GM18951 (cell line): ENCODE data around the gene NPRL2.
"Not testable (repeated sequence)": the region's sequence is repeated elsewhere in the genome, so short reads cannot be mapped to it uniquely, and the experiment has no call there.

ENCODE experiments used
- POLR2A ChIP-seq: IDR thresholded peaks from 4 replicates; pipeline ENCODE4 v1.6.1; 2011; ENCODE audit warnings: mild to moderate bottlenecking; ENCODE audit not compliant: insufficient read length, insufficient read depth; ENCODE audit errors: extremely low read depth
- in situ Hi-C: fragments of 300-500 bp; cut with MboI; formaldehyde crosslinking; loops from one replicate; pipeline ENCODE4 v1.12.0; 2022; ENCODE audit warnings: low sequenced_read_pairs, mixed read lengths, inconsistent platforms; ENCODE audit not compliant: unreplicated experiment

Gene NPRL2

DNA sequence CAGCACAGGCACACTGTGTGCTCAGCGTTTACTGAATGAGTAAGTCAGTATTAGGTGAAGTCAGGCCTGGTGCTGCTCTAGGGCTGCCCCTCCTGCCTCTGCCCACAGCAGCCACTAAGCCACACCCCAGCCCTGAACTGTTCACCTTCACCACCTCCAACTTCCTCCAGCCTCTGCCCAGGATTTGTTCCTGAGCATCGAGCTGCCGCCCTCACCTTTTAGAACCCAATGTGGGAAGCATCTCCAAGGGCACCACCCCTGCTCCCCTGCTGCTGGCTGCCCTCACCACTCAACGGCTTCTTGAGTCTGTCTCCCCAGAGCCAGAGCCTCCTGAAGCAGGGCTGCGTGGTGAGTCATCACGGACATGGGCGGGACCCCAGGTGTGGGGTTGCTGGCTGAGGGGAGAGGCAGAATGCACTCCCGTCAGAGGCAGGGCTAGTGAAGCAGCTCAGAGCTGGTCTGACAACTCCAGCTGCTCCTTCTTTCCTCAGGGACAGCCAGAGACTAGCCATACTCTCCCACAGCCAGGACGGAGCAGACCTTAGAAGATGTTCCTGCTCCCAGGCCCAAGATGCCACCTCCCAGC lies 33.8 kb downstream of the NPRL2 start:
- in situ Hi-C loops: no loop called here
- no peak for TF ChIP-seq POLR2A

DNA sequence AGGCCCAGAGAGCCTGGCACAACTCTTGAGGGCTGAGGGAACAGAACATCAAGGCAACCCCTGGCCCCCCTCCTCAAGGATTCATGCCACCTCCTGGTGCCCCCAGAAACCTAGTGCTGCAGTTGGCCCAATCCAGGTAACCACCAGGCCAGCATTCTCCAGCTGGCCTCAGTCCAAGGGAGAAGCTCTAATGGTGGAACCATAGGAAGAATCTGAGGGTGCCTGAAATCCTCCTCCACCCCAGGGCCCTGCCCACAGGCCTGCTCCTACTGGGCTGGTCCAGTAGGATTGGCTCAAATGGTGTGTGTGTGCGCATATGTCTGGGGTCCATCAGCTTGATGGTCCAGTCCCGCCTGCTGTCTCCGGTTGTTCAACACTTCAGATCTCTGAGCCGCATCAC lies 35.8 kb downstream of the NPRL2 start:
- in situ Hi-C loops: no loop called here
- no peak for TF ChIP-seq POLR2A

DNA sequence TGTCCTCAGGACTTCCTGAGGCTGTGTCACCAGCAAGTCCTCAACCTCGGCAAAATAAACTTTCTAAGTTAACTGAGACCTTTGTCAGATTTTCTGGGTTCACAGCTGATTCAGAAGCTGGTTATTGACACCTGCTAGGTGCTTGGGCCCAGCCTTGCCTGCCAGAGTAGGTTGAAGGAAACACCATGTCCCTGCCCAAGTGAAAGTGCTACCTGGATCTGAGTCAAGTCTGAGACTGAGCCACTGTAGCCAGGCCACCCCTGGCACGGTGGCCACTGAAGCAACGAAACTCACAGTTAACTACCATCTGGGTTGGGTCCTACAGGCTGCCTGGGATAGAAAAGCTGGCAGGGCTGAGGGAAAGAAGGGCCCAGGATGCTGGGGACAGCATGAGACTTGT lies 36.2 kb downstream of the NPRL2 start:
- TF ChIP-seq POLR2A: no peak

GRCh38 chr3:50312041-50312440 lies 38.5 kb downstream of the NPRL2 start:
- in situ Hi-C loops: not testable (repeated sequence)

More for the DNA sequence above, 36.2 kb downstream of the NPRL2 start:
- in situ Hi-C loops: no loop called here

DNA sequence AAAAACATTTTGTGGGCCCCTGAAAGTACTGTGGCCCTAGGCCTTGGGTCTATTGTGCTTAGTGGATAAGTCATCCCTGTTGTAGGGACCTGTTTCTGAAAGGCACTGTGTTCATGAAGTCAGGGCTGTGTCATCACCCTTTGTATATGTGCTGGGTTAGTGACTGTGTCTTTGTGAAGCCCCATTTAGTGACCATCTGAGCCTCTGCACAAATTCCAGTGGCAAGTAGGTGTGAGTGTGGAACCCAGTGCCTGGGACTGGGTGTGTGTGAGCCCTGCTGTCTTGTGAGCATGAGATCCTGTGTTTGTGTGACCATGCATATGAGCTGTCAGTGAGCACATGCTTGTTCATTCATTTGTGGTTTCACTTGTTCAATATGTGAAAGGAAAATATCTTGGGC lies 46.0 kb downstream of the NPRL2 start:
- in situ Hi-C loops: no loop called here
- TF ChIP-seq POLR2A: no peak

- in situ Hi-C loops: no loop called here
- no peak for TF ChIP-seq POLR2A
Measured at GRCh38 chr3:50303013-50303815, 47.4 kb downstream of the NPRL2 start, which contains the start of gene HYAL1. TSS of gene HYAL1 (minus strand) at chr3:50303574. CDS start at chr3:50302956, 618 bp downstream.

GRCh38 chr3:50302095-50303012 lies 48.2 kb downstream of the NPRL2 start:
- in situ Hi-C loops: no loop called here
- TF ChIP-seq POLR2A: no peak

DNA sequence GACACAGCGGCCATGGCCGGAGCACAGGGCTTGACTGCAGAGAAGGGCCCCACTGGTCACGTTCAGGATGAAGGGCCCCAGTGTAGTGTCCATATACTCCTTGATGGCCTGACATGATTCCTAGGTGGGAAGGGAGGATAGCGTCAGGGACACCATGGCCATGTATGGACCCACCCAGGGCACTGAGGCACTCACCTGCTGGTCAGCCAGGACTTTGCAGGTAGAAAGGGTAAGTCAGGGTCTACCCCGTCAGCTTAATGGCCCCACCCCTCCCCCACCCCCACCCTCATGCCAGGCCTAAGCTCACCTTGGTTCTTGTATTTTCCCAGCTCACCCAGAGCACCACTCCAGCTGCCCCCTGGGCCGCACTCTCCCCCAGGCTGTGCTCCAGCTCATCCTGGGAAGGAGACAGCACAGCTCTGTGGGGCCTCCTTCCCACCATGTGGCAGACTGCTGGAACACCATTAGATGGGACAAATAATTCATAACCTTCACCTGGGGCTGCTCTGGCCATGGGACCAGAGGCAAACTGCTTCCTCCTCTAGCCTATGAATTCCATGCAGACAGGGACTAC lies 49.8 kb downstream of the NPRL2 start:
- in situ Hi-C loops: no loop called here
- no peak for TF ChIP-seq POLR2A

DNA sequence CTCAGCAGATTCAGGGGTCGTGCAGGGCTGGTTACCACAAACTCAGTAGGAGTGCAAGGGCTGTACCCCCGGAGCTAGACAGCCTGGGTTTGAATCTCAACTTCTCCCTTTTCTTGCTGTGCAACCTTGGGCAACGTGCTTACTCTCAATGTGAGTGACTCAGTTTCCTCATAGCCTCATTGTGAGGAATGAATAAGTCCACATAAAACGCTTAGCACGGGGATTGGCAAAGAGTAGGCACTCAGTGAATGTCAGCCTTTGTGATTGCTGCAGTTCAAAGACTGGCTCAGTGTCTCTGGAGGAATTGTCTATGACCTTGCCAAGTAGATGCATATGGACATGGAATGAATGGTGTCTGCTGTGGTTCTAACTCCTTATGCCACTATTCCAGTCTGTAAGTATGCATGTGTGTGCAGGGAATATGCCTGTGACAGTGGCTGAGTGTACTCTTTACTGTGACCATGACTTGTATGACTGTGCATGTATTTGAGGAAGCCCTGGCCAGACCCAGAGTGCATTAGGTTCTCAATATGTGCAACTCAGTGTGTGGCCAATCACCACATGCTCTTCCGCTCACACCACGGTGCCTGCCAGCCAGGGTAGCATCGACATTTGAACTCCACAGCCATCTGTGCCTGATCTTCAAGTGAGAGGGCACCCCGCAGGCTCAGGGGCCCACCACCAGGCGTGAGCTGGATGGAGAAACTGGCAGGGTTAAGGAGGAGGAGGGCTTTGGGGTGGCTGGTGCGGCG lies 50.5 kb downstream of the NPRL2 start:
- in situ Hi-C loops: no loop called here

DNA sequence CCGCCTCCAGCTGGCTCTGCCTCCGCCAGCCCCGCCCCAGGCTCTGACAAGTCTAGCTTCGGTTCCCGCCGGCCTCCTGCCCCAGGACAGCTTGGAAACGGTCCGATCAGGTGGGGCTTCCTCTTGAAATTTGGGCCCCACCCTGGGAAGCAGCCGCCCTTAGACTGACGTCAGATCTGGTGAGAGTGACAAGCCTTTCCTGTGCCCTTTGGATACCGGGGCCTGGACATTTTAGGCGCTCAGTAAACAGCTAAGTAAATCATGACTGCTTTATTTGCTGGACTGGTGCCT lies 51.0 kb downstream of the NPRL2 start:
- TF ChIP-seq POLR2A: no peak
- in situ Hi-C loops: no loop called here

More for the DNA sequence above, 50.5 kb downstream of the NPRL2 start:
- TF ChIP-seq POLR2A: no peak

- in situ Hi-C loops: no loop called here
- TF ChIP-seq POLR2A: peak; percentile 89
Measured at GRCh38 chr3:50298836-50299637, 51.5 kb downstream of the NPRL2 start, which contains the start of the genes HYAL3 and NAA80. TSS of gene HYAL3 (minus strand) at chr3:50299405. CDS start at chr3:50295602, 3,803 bp downstream. TSS of gene NAA80 (minus strand) at chr3:50299405. CDS start at chr3:50297463, 1,942 bp downstream.
